Nephron (organoid): ENCODE results near the gene VSTM2L.

ENCODE experiments used
- H3K27ac Mint-ChIP-seq, 3 experiments: 2 replicates each; pipeline ENCODE4 v1.8.0; 2020; ENCODE audit warnings: mixed read lengths in 3 of 3, mild to moderate bottlenecking in 2 of 3, moderate library complexity in 1 of 3
- H3K27me3 Mint-ChIP-seq: 2 replicates; pipeline ENCODE4 v1.8.0; 2021; ENCODE audit warnings: low read depth, mild to moderate bottlenecking, moderate library complexity, mixed read lengths
- H3K36me3 Mint-ChIP-seq: 2 replicates; pipeline ENCODE4 v1.8.0; 2020; ENCODE audit warnings: low read depth, mixed read lengths
- H3K4me1 Mint-ChIP-seq: 2 replicates; pipeline ENCODE4 v1.8.0; 2020; ENCODE audit warnings: mixed read lengths
- H3K4me3 Mint-ChIP-seq, 3 experiments: 2 replicates each; pipeline ENCODE4 v1.8.0; 2020; ENCODE audit warnings: mild to moderate bottlenecking in 3 of 3, mixed read lengths in 3 of 3, moderate library complexity in 2 of 3
- H3K9me3 Mint-ChIP-seq: 2 replicates; pipeline ENCODE4 v1.8.0; 2020; ENCODE audit warnings: mixed read lengths
- CTCF ChIP-seq, 3 experiments: fragments of 200-600 bp; sonication (generic); IDR thresholded peaks; one replicate each; pipeline ENCODE4 v1.5.0; 2021; ENCODE audit warnings: antibody characterized with exemption in 3 of 3; ENCODE audit not compliant: unreplicated experiment in 3 of 3

Gene VSTM2L

GRCh38 chr20:37937686-37938085, 34.8 kb downstream of the VSTM2L start:
- Mint-ChIP-seq H3K27me3 (peaks cover 8% of the 10 kb centered on the region), H3K4me3 (no peak overlapping the region), H3K36me3 (no peaks in the 10 kb centered on the region), H3K4me1 (peaks cover 8% of the 10 kb centered on the region), H3K9me3 (no peaks in the 10 kb centered on the region), H3K27ac (no peak overlapping the region)
- no peak for TF ChIP-seq CTCF (IDR thresholded peaks at IDR 0.05; ENCODE audit: unreplicated experiment in 3 of 3)

- H3K9me3 Mint-ChIP-seq, result no peaks in the 10 kb centered on the region
Measured at GRCh38 chr20:37938181-37938750, 35.3 kb downstream of the VSTM2L start.

GRCh38 chr20:37938954-37939353, 36.0 kb downstream of the VSTM2L start:
- H3K36me3 Mint-ChIP-seq, result no peaks in the 10 kb centered on the region
- H3K4me1 Mint-ChIP-seq, result peaks cover 8% of the 10 kb centered on the region
- H3K27me3 Mint-ChIP-seq, result peaks cover 8% of the 10 kb centered on the region
- H3K9me3 Mint-ChIP-seq, result no peaks in the 10 kb centered on the region
- no peak for TF ChIP-seq CTCF (IDR thresholded peaks at IDR 0.05; ENCODE audit: unreplicated experiment in 3 of 3)
- no peak overlapping the region for H3K4me3 Mint-ChIP-seq
- no peak overlapping the region for H3K27ac Mint-ChIP-seq

More at GRCh38 chr20:37938181-37938750, 35.3 kb downstream of the VSTM2L start:
- no peak overlapping the region for H3K27ac Mint-ChIP-seq
- no peak for TF ChIP-seq CTCF (IDR thresholded peaks at IDR 0.05; ENCODE audit: unreplicated experiment in 3 of 3)
- H3K4me3 Mint-ChIP-seq, result no peak overlapping the region
- H3K36me3 Mint-ChIP-seq, result no peaks in the 10 kb centered on the region
- peaks cover 8% of the 10 kb centered on the region for H3K4me1 Mint-ChIP-seq
- H3K27me3 Mint-ChIP-seq, result peaks cover 8% of the 10 kb centered on the region

- peaks cover 8% of the 10 kb centered on the region for H3K27me3 Mint-ChIP-seq
- H3K27ac Mint-ChIP-seq, result no peak overlapping the region
- no peak overlapping the region for H3K4me3 Mint-ChIP-seq
- peaks cover 8% of the 10 kb centered on the region for H3K4me1 Mint-ChIP-seq
- no peaks in the 10 kb centered on the region for H3K36me3 Mint-ChIP-seq
- TF ChIP-seq CTCF (IDR thresholded peaks at IDR 0.05; ENCODE audit: unreplicated experiment in 3 of 3), result no peak
- no peaks in the 10 kb centered on the region for H3K9me3 Mint-ChIP-seq
Measured at GRCh38 chr20:37939701-37940560, 37.0 kb downstream of the VSTM2L start.

- Mint-ChIP-seq H3K36me3 (no peaks in the 10 kb centered on the region), H3K27me3 (peaks cover 14% of the 10 kb centered on the region), H3K9me3 (no peaks in the 10 kb centered on the region), H3K4me1 (peaks cover 8% of the 10 kb centered on the region), H3K4me3 (no peak overlapping the region), H3K27ac (no peak overlapping the region)
- TF ChIP-seq CTCF (IDR thresholded peaks at IDR 0.05; ENCODE audit: unreplicated experiment in 3 of 3), result no peak
Measured at GRCh38 chr20:37940858-37941257, 37.9 kb downstream of the VSTM2L start.
